Stimulated activated CD4-positive, alpha-beta T cell treated with anti-CD3 and anti-CD28 coated beads, Interleukin-15, amount 100 ng/mL, for 24 hours (primary cell): ENCODE measurements around the gene MCAT.
A peak's percentile ranks its signal among the peaks of the same experiment; 100 is the strongest.
"Not testable (repeated sequence)": the region's sequence is repeated elsewhere in the genome, so short reads cannot be mapped to it uniquely, and the experiment has no call there.

Experiments
- DNase-seq: peaks from one replicate; pipeline ENCODE4 v3.0.0-alpha.2; 2020

The MCAT gene

DNA sequence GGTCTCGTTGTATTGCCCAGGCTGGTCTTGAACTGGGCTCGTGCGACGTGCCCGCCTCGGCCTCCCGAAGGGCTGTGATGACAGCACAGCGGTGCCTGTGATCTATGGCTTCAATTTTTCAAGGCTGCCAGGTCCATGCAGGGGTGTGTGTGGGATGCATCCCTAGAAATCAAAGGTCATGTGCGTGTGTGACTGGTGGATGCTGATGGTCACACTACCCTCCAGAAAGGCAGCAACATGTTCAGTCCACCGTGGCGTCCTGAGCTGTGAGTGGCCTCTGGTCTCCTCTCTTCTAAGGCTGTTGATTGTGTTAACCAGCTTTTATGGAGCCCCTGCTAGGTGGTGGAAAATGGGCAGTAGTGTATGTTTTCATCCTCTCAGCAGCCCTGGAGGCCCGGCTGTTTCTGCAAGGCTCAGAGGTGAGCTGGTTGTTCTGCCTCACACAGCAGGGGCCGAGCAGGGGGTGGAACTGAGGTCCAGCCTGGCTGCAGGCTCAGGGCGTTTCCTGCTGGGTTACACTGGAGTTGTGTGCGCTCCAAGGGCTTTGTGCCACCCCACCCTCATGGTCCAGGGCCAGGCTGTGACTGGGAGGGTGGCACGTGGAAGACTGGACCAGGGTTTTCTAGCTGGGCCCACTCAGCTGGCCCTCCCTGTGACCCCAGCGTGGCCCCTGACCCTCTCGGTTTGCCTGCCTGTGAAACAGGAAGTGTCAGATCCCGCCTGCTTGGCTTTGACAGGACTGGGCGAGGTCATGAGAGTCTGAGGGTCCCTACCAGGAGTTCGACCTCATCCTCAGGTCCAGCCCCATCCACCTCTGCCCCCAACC, 25.0 kb downstream of the MCAT start:
- no peak for DNase-seq

DNA sequence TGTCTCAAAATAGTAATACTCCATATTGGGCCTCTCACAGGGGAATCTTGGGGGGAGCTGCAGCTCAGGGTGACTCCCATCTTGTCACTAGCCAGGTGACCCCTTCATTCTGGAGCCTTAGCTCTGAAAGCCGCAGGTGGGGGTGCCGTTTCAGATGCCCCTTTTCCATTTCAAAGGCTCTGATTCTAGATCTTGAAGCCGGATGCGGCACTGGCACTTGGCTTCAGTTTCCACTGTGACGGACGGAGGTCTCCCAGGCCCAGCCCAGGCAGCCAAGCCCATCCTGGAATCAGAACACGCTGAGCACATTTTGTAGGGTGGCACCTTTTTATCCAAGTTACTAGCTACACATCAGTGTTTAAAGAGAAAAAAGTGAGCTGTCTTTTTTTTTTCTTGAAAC, 26.3 kb downstream of the MCAT start:
- DNase-seq, result no peak

DNA sequence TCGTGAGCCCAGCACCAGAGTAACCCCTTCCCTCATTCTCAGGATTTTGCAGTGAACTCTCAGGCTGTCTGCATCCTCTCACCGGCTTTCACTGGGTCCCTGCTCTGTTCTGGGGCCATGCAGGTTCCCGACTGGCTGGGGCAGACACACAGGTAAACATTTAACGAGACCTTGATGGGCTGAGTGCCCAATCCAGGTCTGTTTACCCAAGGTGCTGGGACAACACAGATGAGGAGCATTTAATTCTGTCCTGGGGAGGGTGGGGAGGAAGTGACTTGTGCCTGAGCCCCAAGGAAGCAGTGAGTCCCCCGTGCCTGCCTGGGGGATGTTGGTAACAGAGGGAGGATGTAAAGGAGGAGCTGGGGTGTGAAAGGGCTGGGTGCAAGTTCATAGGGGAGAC, 28.2 kb downstream of the MCAT start:
- no peak for DNase-seq

DNA sequence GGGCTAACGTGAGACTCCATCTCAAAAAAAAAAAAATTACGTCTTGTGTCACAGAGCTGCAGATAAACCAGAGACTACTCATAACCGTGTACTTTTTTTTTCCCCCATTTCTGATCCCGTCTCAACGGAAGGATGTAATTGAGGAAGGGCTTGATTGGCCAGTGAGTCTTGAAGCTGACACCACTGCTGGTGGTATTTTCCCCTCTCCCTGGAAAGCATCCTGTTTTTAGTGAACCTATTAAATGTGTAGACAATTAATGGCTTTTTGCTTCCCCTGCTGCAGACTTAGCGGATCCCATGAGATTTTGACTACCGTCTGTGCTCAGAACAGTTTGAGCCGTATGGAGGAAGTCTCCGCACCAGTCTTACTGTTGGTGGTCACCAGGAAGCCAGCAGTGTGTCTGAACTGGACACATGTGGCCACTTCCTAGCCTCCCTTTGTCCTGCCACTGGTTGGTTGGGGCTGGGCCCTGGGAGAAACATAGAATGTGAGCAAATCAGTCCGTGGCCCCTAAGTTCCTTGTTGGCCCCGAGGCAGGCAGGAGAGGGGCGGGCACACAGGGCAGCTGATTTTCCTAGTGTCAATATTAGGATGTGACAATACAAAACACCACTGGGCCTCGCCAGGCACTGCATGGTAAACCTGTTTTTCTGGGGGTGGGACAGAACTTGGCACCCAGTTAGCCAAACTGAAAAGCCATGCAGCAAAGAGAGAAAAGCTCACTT, 29.5 kb downstream of the MCAT start:
- no peak for DNase-seq

DNA sequence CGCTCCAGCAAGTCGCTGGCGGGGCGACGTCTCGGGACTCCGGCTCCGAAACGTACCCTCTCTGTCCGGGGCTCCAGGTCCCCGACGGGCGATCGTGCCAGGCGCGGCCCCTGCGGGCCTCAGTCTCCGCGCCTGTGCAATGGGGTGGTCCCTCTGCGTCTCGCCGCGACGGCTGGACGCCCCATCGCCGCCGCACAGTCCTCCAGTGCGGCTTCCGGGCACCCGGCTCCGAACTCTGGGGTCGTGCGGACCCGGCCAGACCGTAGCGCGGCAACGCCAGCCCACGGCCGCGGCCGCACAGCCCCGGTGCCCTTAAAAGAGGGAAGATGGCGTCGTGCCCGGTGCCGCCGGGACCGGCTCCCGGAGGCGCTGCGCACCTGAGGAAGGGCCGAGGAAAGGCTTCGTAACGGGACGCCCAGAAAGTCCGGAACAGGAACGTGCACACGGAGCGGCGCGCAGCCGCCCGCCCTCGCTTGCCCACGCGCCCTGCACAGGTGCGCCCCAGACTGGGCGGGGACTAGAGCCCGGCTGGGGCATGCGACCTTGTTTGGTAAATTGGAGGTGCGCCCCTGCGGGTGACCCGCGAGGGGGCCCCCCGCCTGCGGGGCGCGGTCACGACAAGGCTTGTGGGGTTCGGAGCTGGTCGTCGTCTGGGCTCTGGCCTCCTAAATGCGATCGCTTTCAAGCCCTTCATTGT, 32.1 kb downstream of the MCAT start:
- DNase-seq, result peak; percentile 52

DNA sequence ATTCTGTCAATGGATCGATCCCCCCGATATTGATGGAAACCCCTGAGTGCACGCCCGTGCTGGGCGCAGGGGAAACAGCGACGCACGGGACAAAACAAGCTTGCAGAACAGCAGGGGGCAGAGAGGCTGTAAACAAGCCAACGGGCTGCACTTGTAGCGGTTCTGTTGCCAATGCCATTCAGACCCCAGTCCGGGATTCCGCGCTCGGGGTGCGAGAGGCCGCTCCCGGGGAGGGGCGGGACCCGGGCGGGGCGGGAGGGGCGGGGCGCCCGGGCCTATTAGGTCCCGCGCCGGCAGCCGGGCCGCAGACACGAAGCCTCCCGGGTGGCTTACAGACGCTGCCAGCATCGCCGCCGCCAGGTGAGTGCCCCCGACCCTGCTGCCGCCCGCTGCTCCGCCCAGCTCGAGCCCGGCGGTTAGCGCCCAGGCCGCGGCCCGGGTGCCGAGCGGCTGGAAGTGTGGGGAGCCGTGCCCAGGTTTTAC, 32.7 kb downstream of the MCAT start, which contains the start of gene BIK:
Gene BIK (plus strand): TSS at position 307 of the 483 bp plus-strand sequence. CDS start 13,273 bp downstream, outside the sequence.
- peak; percentile 55 for DNase-seq

DNA sequence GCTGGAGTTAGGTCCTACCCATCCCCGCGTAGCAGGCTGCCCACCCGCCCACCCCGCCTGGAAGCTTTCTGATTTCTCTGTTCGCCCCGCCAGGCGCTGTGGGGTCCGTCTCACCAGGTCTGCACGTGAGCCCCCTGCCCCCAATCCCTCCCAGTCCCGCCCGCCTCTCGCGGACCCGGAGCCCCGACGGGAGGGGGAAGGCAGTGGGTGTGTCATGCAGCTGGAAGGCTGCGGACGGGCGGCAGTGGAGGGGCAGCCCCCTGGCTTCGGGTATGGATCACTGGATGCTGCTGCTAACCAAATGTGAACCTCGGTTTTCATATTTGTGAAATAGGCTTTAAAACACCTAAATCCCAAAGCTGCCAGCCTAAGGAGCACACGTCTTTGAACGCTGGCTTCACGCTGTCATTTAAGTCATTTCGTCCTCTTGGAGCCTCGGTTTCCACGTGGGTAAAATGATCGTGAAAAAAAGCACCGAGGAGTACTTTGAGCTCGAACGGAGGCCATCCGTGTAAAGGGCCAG, 33.2 kb downstream of the MCAT start:
- no peak for DNase-seq

DNA sequence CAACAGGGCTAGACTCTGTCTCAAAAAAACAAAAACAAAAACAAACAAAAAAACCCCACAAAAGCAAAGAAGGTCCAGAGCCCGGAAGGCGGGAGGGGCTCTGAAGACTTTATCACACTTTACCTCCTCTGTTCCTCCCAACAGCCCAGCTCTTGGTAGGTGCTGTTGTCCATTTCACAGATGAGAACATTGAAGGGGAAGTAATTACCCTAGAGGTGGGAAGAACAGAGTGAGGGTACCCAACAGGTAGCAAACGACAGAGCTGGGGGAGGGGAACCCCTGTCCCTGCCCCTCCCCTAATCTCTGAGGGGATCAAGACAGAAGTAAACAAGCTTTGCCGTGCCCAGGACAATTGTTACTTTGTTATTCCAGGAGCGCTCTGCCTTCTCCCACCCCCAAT, 33.7 kb downstream of the MCAT start:
- no peak for DNase-seq

DNA sequence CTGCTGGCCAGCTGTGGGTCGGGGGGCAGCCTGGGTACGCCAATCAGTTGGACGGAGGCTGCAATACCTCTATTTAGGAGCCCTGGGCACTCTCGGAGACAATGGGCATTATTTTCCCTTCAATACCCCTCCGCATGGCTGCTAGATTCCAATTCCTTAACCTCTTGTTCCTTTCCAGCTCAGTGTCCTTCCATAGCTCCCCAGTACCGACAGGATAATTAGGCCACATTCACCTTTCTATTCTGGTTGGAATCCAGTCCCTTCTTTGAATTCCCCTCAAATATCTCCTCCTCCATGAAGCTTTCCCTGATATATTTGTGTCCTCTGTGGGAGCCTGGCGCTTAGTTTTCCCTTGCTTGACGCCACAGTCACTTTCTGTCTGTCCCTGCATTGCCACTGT, 36.9 kb downstream of the MCAT start:
- DNase-seq, result no peak

DNA sequence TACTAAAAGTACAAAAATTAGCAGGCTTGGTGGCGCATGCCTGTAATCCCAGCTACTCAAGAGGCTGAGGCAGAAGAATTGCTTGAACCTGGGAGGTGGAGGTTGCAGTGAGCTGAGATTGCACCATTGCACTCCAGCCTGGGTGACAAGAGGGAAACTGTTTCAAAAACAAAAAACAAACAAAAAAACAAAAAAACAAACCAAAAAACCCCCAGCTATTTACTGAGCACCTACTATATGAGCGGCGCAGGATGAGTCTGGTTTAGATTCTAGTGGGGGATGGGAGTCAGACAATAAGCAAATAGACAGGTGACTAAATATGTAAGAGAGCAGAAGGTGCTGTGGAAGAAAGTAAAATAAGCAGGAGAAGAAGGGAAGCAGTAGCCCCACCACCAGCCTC, 38.2 kb downstream of the MCAT start:
- not testable (repeated sequence) for DNase-seq

DNA sequence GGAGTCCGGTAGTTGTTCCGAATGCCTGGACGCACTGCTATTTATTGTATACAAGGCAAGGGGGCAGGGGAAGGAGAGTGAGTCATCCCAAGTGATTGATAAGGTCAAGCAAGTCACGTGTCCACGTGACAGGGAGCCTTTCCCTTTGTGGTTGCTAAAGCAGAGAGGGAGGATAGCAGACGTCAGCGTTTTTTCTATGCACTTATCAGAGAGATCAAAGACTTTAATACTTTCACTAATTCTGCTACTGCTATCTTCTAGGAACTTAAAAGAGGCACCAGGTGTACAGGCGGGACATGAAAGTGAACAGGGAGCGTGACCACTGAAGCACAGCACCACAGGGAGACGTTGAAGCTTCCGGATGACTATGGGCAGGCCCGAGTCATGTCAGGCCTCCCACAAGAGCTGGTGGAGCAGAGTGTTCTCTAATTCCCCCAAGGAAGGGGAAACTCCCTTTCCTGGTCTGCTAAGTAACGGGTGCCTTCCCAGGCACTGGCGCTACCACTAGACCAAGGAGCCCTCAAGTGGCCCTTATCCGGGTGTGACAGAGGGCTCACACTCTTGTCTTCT, 39.1 kb downstream of the MCAT start:
- peak; percentile 31 for DNase-seq

DNA sequence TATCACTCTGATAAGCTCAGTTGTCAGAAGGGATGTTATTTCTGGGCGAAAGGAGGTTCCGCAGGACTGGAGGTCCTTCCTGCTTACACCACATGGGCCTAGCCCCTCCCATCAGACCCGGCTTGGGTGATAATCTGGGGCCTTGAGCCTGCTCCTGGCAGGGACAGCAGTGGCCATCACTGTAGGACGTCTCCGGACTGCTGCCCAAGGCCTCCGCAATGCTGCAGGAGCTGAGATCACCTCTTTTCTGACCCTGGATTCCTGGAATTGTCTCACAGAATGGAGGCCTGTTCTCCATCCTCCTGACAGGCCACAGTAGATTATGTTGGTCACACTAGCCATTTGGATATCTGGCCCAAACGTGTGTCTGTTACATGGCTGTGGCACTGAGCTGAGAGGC, 41.9 kb downstream of the MCAT start:
- DNase-seq, result no peak

DNA sequence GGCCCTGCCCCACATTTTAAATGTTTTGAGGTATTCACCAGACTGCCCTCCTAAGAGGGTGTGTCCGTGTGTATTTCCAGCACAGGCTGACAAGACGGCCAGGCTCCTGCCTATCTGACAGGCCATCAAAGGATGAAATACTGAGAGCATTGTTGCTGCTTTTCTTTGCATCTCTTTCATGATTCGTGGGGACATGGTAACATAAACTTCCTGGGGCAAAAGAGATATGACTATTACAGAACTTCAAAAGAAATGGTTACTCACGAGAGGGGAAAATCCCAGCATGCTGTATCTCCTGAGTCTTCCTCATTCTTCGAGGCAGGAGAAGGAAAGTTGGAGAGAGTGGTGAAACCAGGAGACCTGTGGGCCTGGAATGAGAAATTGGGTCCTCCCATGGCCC, 43.0 kb downstream of the MCAT start:
- DNase-seq, result no peak

DNA sequence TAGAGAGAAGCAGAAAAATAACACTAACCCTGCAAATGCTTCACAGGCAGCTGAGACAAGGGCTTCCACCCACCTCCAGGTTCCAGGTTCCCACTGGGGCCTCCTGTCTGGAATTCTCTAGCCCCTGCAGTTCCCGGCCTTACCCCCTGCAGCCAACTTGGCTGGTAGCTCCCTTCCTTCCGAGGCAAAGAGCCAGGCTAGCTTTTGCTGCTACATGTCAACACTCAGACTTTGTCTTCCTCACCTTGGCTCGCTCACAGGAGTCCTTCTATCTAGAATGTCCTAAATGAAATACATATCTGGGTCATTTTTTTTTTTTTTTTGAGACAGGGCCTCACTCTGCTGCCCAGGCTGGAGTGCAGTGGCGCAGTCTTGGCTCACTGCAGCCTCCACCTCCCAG, 44.1 kb downstream of the MCAT start:
- no peak for DNase-seq

DNA sequence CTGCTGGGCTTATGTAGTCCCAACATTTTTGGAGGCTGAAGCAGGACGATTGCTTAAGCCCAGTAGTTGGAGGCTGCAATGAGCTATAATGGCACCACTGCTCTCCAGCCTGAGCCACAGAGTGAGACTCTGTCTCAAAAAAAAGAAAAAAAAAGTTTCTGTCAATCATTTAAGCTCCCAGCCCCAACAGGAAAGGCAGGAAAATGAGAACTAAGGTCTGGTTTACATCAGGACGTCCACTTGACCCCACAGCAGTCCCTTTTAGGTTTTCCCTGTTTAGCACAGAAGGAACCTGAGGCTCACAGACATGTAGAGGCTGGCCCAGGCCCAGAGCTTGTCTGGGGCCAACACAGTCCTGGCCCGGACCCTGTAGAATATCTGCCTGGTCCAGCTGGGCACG, 44.8 kb downstream of the MCAT start:
- no peak for DNase-seq

DNA sequence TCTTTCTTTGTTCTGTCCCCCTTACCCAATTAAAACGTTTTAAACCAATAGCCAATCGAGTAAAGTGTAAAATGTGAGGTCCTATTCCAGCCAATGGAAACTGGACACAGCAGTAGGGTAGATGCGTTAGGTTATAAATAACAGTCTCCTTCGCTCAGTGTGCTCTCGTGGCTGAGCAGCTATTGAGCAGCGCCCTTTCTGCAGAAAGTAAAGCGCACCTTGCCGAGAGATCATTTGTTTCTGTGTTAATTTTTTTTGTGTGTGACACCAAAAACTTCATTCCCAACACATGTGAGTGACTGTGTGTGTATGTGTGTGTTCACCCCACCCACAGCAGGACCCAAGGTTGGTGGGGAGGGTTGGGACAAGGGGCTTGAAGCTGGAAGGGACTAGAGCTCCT, 46.8 kb downstream of the MCAT start:
- no peak for DNase-seq

DNA sequence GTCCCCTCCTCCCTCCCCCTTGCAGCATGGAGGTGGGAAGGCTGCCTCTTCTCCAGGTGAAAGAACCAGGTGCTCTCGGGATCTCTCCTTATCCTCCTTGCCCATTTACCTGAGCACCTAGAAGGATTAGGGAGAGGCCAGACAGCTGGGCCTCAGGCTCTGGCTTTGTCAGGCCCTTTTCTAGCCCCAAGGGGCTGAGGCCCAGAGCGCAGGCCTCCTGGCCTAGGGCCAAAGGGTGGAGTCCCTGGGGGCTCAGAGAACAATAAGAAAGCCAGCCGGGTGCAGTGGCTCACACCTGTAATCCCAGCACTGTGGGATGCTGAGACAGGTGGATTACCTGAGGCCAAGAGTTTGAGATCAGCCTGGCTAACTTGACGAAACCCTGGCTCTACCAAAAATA, 48.6 kb downstream of the MCAT start:
- no peak for DNase-seq

DNA sequence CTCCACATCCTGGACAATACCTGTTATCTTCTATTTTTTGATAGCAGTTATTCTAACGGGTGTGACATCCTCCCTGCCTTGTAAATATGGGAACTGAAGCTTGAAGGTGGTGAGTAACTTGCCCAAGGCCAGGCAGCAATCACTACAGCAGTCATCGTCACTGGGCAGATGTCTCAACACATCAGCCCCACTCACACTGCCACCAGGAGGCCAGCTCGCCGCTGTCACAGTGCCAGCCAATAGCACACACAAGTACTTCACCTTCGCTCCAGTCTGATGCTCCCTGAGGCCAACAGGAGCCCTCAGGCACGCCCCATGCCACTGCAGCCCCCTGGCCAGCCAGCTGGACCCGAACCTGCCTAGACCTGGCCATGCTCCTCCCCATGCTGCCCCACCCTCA, 49.1 kb downstream of the MCAT start:
- DNase-seq, result no peak

DNA sequence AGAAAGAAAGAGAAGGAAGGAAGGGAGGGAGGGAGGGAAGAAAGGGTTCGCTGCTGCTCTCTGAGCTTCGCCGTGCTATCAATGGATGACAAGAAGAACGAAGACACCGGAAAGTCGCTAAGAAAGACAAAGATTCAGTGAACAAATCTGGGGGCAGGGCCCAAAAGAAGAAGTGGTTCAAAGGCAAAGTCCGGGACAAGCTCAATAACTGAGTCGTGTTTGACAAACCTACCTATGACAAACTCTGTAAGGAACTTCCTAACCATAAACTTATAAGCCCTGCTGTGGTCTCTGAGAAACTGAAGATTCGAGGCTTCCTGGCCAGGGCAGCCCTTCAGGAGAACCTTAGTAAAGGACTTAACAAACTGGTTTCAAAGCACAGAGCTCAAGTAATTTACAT, 51.1 kb downstream of the MCAT start:
- DNase-seq, result no peak

DNA sequence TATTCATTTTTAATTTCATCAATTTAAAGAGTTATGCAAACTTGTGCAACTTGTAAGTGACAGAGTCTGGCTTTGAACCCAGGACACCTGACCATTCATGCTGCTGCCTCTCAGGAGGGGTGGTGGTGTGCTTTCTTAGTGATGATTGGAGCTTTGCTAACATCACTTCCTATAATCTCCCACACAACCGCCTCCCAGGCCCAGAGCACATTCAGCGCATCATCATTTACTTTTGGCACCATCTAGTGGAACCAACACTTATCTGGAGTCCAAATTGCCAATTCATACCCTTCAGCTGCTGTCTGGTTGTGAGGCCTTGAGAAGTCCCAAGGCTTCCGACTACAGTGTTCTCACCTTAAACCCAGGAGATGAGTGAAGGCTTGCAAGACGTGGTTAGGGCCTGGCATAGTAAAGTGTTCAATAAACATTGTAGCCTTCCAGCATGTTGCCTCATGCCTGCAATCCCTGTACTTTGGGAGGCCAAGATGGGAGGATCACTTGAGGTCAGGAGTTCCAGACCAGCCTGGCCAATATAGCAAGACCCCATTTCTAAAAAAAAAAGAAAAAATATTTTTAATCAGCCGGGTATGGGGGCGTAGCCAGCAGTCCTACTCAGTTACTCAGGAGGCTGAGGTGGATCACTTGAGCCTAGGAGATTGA, 52.9 kb downstream of the MCAT start:
- peak; percentile 69 for DNase-seq

DNA sequence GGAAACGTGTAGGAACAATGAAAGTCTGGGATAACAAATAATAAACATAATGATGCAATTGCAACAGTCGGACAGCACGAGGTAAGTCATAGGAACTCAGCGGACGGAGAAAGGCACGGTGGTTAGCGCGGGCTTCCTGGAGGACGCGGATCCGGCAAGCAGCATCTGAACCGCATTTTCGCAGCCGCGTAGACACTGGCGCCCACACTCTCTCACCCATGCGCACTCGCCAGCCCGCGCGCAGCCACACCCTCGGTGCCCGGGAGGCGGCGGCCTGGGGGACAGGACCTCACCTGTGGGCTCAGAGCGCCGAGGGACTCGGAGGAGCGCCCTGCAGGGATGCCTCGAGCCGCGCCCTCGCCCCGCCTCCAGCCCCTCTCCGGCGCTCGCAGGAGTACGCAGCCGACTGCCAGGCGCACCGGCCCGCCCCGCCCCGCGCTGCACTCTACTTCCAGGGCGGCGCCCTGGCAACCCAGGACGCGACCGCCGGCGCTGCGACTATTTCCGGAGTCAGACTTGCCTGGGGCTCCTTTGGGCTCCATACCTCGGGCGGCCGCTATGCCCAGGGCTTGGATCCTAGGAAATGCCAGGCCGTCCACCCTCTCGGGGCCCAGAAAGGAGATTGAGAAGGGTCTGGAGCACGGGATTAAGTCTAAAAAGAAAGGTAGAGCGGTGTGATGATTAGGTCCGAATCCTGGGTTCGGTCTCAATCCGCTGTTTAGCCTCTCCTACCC, 54.0 kb downstream of the MCAT start, which contains the start of gene TTLL1:
Gene TTLL1 (minus strand): TSS at position 408 of the 734 bp plus-strand sequence. CDS start 13,805 bp downstream, outside the sequence.
- peak; percentile 95 for DNase-seq

DNA sequence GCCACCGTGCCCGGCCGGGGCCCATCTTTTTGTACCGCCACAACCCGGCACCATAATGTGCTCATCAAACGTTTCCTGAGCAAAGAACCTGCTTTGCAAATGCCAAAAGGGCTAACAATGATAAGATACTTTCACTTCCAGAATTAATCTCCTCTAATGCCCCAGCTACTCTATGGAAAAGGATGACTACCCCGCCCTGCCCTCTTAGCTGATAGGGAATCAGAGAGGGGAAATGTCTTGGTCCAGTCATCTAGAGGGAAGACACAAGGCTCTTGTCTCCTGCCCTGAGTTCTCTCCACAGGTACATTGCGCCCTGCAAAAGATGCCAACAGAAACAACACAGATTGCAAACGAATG, 54.6 kb downstream of the MCAT start:
- DNase-seq, result peak; percentile 25
